Activated B cell treated with CpG ODN at 0.5 μM for 24 hours (primary cell): ENCODE results near the gene ATP5MC3. TPM values are rescaled to one million over a fixed set of nuclear protein-coding genes. Genes with fewer than 3 reads are reported as not detected.

Experiments
- ATAC-seq: fragments of 200-7000 bp; cut with Tn5 transposase; one replicate; pipeline ENCODE4 v1.10.0; 2021; ENCODE audit warnings: low read depth, mild to moderate bottlenecking, moderate library complexity
- CTCF ChIA-PET: fragments of 350-600 bp; sonication (Branson Sonifier 250); formaldehyde crosslinking; loops from one replicate; lab custom pipeline; 2021; ENCODE audit warnings: antibody characterized with exemption; lab: Charles Lee
- POLR2A ChIA-PET: fragments of 350-600 bp; sonication (Branson Sonifier 250); formaldehyde crosslinking; loops from one replicate; lab custom pipeline; 2021; ENCODE audit warnings: antibody characterized with exemption; lab: Charles Lee
- DNase-seq: peaks from one replicate; pipeline ENCODE4 v3.0.0; 2022
- H3K27ac Mint-ChIP-seq: one replicate; pipeline ENCODE4 v1.8.0; 2020; ENCODE audit warnings: mixed read lengths
- H3K27me3 Mint-ChIP-seq: one replicate; pipeline ENCODE4 v1.8.0; 2021; ENCODE audit warnings: mixed read lengths
- H3K36me3 Mint-ChIP-seq: one replicate; pipeline ENCODE4 v1.8.0; 2021; ENCODE audit warnings: low read depth, mixed read lengths
- H3K4me1 Mint-ChIP-seq: one replicate; pipeline ENCODE4 v1.8.0; 2021; ENCODE audit warnings: mixed read lengths
- H3K4me3 Mint-ChIP-seq: one replicate; pipeline ENCODE4 v1.8.0; 2020; ENCODE audit warnings: mild to moderate bottlenecking, mixed read lengths
- H3K9me3 Mint-ChIP-seq: one replicate; pipeline ENCODE4 v1.8.0; 2020; ENCODE audit warnings: mixed read lengths
- intact Hi-C: fragments of 100-400 bp; cut with micrococcal nuclease; formaldehyde crosslinking; loops from one replicate; pipeline ENCODE4 v1.15.1; 2024
- total RNA-seq: library from RNA; stranded (reverse); gene quantifications from 2 replicates; pipeline ENCODE4 v1.2.3, GENCODE V29; 2022
- TF ChIP-seq, protein P1 (sequence below): fragments of 200-600 bp; IDR thresholded peaks from one replicate; pipeline ENCODE4 v1.8.0; 2022; ENCODE audit warnings: antibody characterized with exemption, mild to moderate bottlenecking

ATP5MC3 gene
- total RNA-seq, 1 donor from 2014 or later, result 147 TPM

- ATAC-seq (no peak), DNase-seq (no peak)
- Mint-ChIP-seq H3K27ac (no peak overlapping the region), H3K4me3 (no peak overlapping the region), H3K4me1 (peaks cover 23% of the 10 kb centered on the region), H3K9me3 (no peaks in the 10 kb centered on the region), H3K27me3 (no peaks in the 10 kb centered on the region), H3K36me3 (peaks cover 57% of the 10 kb centered on the region)
- CTCF ChIA-PET, result no interaction called here
- POLR2A ChIA-PET, result interaction anchor here (0.7 kb wide), 1 partner anchor 292 kb away, joined by 3 read pairs; no protein-coding TSS in a partner anchor
- intact Hi-C loops, result no loop called here
- TF ChIP-seq, protein P1, sequence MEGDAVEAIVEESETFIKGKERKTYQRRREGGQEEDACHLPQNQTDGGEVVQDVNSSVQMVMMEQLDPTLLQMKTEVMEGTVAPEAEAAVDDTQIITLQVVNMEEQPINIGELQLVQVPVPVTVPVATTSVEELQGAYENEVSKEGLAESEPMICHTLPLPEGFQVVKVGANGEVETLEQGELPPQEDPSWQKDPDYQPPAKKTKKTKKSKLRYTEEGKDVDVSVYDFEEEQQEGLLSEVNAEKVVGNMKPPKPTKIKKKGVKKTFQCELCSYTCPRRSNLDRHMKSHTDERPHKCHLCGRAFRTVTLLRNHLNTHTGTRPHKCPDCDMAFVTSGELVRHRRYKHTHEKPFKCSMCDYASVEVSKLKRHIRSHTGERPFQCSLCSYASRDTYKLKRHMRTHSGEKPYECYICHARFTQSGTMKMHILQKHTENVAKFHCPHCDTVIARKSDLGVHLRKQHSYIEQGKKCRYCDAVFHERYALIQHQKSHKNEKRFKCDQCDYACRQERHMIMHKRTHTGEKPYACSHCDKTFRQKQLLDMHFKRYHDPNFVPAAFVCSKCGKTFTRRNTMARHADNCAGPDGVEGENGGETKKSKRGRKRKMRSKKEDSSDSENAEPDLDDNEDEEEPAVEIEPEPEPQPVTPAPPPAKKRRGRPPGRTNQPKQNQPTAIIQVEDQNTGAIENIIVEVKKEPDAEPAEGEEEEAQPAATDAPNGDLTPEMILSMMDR, result no peak
These were observed 41.2 kb downstream of the ATP5MC3 start for GRCh38 chr2:175140332-175140731.

GRCh38 chr2:175137793-175138192, 43.7 kb downstream of the ATP5MC3 start:
- Mint-ChIP-seq H3K4me1 (peaks cover 23% of the 10 kb centered on the region), H3K27ac (no peak overlapping the region), H3K4me3 (no peak overlapping the region), H3K9me3 (no peaks in the 10 kb centered on the region), H3K27me3 (no peaks in the 10 kb centered on the region), H3K36me3 (peaks cover 61% of the 10 kb centered on the region)
- ChIA-PET POLR2A (interaction anchor here (0.5 kb wide), 1 partner anchor 165 kb away, joined by 3 read pairs; no protein-coding TSS in a partner anchor), CTCF (no interaction called here)
- no peak for DNase-seq
- ATAC-seq, result no peak
- intact Hi-C loops, result no loop called here
- TF ChIP-seq, protein P1, result no peak

DNA sequence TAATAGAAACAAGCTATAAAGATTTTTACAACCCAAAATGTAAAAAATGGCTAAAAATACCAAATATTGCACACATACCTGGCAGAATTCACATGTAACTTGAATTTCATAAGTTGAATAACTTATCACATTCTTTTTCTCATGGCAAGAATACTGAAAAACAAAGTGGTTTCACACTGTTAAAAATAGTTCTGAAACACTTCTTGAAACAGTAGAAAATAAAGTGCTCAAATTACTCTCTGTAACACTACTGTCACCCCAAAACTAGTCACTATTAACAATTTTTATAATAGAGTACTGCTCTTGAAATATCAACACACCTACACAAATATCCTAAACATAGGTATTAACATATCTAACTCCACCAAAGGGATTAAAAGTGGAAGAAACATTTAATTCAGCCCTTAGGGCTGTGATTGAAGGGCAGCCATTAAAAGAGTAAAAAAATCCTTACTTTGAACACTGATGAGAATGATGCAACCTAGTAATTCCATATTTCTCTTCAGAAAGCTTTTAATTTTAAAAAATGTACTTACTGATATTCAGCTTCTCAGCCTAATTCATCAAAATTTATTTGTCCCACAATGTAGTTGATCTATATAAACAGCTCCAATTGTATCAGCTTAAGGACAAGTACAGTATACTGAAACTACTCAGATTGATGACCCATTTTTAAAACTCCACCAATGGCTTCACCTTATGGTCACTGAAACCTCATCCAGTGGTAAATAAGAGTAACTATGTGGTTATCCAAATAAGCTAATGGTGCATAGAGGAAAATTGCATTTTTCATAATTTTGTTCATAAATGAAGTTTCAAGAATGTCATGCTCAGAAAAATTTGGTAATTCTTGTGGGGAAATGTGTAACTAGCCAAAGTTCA, 44.9 kb downstream of the ATP5MC3 start:
- TF ChIP-seq, protein P1, result no peak
- Mint-ChIP-seq H3K36me3 (peaks cover 62% of the 10 kb centered on the region), H3K4me3 (no peak overlapping the region), H3K9me3 (no peaks in the 10 kb centered on the region), H3K27ac (no peak overlapping the region), H3K27me3 (no peaks in the 10 kb centered on the region), H3K4me1 (peaks cover 20% of the 10 kb centered on the region)
- CTCF ChIA-PET, result no interaction called here
- intact Hi-C loops, result no loop called here
- DNase-seq (no peak), ATAC-seq (no peak)
- POLR2A ChIA-PET, result interaction anchor here (0.6 kb wide), 1 partner anchor 9 kb away, joined by 5 read pairs; no protein-coding TSS in a partner anchor

- DNase-seq, result no peak
- H3K36me3 Mint-ChIP-seq, result peaks cover 63% of the 10 kb centered on the region
- ATAC-seq, result no peak
- TF ChIP-seq, protein P1, result no peak
- H3K9me3 Mint-ChIP-seq, result no peaks in the 10 kb centered on the region
- POLR2A ChIA-PET, result no interaction called here
- CTCF ChIA-PET, result no interaction called here
- intact Hi-C loops, result no loop called here
- H3K4me1 Mint-ChIP-seq, result peaks cover 18% of the 10 kb centered on the region
- no peak overlapping the region for H3K27ac Mint-ChIP-seq
- no peak overlapping the region for H3K4me3 Mint-ChIP-seq
- H3K27me3 Mint-ChIP-seq, result no peaks in the 10 kb centered on the region
These were observed 45.6 kb downstream of the ATP5MC3 start for GRCh38 chr2:175135862-175136261.

DNA sequence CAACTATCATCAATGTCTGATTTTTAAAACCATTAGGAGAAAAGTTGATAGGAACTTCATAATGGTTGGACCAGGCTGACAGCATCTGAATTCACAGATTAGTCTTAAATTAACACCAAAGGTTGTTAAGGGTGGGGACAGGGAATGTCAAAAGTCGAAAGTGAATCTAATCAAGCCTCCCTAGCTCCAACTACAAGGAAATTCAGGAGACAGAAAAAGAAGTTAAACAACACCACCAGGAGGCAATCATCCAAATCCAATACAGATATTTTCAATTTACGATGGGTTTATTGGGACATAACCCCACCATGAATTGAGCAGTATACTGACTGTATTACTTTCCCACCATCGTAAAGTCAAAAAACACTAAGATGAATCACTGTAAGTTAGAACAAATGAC, 46.3 kb downstream of the ATP5MC3 start:
- Mint-ChIP-seq H3K4me1 (peaks cover 18% of the 10 kb centered on the region), H3K27ac (no peak overlapping the region), H3K9me3 (no peaks in the 10 kb centered on the region), H3K36me3 (peaks cover 66% of the 10 kb centered on the region), H3K27me3 (no peaks in the 10 kb centered on the region), H3K4me3 (no peak overlapping the region)
- POLR2A ChIA-PET, result no interaction called here
- CTCF ChIA-PET, result no interaction called here
- TF ChIP-seq, protein P1, result no peak
- intact Hi-C loops, result no loop called here
- DNase-seq (no peak), ATAC-seq (no peak)
